Left renal cortex interstitium (tissue), 4 donors: ENCODE measurements around the gene IL1RAPL1. TPM values are rescaled to one million over a fixed set of nuclear protein-coding genes. Genes with fewer than 3 reads are reported as not detected.
"Not testable (repeated sequence)": the region's sequence is repeated elsewhere in the genome, so short reads cannot be mapped to it uniquely, and the experiment has no call there.

Source experiments
- DNase-seq, 4 donors: peaks; one replicate each; pipeline ENCODE4 v3.0.0-alpha.2; 2013; ENCODE audit warnings: low read depth in 4 of 4, low spot score in 2 of 4, missing footprints in 1 of 4
- polyA plus RNA-seq, 4 donors: library from polyadenylated mRNA; unstranded; fragments of 120-200 nt; gene quantifications; one replicate each; pipeline ENCODE4 v1.2.1, GENCODE V29; 2013; ENCODE audit not compliant: insufficient read length in 4 of 4

IL1RAPL1 gene
- polyA plus RNA-seq, 4 donors, result 2.6 to 2.7 (median 2.6) TPM

DNA sequence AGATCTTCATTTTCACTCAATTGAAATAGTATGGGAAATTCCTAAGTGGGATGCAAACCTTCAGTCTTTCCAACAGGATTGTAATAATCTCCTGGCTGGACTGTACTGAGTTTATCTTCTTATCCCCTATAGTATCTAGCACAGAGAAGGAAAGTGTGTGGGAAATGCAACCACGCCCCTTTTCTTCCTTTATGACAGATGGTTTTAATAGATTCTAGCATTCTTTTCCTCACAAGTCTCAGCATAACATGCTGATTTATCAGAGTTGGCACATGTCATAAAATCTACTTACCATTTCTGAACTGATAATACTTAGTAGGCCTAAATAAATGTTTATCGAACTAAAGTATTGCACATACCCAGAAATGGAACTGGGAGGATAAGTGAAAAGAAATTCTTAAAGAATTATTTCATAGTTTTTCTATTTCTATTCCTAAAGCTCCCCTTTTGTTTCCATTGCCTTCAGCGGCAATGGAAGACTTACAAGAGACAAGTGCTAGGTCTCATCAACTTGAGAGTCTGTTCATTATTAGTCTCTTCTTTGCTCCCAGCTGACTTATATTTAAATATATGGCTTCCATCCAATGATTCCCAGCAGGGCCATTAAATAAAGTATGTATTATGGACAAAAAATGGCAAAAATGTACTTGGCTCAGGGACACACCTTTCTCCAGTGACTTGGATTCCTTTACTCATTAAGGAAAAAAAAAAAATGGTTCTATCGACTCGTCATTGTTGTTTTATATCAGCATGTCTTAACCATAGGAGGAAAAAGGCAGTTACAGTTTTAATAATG is 484.5 kb downstream of the IL1RAPL1 start:
- no peak for DNase-seq

- DNase-seq, result no peak
Observed at GRCh38 chrX:29082558-29082957, 495.3 kb downstream of the IL1RAPL1 start.

- no peak for DNase-seq
Observed at GRCh38 chrX:29083823-29084222, 496.6 kb downstream of the IL1RAPL1 start.

DNA sequence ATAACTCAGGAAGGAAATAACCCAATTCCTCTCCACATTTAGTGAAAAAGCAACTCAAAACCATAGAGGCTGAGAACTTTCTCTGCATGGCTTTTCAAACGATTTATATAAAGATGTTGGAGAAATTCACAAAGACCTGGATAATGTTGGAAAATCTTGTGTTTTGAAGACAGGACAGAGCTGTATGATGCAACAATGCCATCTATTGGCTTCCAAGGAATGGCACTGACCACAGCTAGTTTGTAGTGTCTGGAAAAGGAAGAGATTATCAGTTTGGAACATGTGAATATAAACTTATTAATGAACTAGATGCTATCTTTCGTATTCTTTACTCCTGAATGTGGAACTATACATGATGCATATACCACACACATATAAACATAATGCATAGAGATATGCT is 503.6 kb downstream of the IL1RAPL1 start:
- DNase-seq, result peak in 1 of 4 donors; percentile 8

DNA sequence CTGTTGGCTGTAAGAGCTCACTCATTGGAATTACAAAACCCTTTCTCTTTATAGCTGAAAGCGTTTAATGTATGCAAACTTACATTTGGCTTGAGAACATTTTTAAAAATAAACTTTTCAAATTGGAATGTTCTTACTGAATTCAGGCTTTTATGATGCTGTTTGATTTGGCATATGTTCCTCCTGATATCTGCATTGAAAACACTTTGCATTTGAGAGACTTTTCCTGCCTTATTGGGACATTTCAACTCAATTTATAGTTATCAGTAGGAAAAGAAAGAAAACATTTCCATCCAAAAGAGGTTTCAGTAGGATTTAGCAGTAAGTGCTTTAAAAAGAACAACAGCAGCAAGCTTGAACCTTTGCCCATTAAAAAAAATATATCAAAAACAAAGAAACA is 520.0 kb downstream of the IL1RAPL1 start:
- DNase-seq, result no peak

DNA sequence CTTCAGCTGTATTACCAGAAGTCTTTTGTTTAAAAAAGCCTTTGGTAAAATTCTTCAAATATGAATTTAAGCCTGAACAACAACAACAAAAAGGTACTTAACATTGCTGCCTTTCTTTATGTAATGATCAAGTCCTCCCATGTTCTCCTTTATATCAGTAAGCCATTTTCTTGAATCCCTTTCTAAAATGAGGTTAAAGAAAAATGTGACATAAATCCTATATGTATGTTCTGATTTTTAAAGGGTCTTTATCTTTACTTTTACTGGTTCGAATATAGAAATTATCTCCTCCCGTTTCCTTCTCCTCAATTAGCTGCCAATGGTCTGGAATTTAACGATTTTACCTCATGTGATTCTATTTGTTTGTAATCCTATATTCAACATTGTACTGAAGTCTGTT is 522.8 kb downstream of the IL1RAPL1 start:
- no peak for DNase-seq

GRCh38 chrX:29113221-29113620 is 526.0 kb downstream of the IL1RAPL1 start:
- no peak for DNase-seq

- not testable (repeated sequence) for DNase-seq
Observed at GRCh38 chrX:29122817-29123216, 535.6 kb downstream of the IL1RAPL1 start.

GRCh38 chrX:29130905-29131304 is 543.7 kb downstream of the IL1RAPL1 start:
- no peak for DNase-seq

DNA sequence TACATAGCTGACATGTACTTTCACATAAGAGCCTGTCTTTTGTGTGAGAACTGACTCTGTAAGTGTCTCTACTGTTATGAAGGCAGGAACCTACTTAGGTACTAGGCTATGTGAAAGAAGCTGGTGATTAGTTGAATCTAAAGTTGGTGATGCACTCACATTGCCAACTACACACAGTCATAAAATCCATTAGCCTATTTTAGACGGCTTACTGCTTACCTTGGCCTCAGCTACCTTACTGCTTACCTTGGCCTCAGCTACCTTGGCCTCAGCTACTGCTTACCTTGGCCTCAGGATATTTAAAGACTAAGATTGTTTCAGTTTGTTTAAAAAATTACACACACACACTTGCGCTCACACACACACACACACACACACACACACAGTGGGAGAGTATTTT is 549.7 kb downstream of the IL1RAPL1 start:
- DNase-seq, result no peak

GRCh38 chrX:29138003-29138402 is 550.8 kb downstream of the IL1RAPL1 start:
- DNase-seq, result no peak

DNA sequence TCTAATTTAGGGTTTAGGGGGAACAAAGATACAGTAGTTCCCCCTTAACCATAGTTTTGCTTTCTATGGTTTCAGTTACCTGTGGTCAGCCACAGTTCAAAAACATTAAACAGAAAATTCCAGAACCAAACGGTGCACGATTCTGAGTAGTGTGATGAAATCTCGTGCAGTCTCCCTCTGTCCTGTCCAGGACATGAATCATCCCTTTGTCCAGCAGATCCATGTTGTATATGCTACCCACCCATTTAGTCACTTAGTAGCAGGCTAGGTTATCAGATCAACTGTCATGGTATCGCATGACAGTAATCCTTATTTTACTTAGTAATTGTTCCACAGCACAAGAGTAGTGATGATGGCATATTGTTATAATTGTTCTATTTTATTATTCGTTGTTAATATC is 556.1 kb downstream of the IL1RAPL1 start:
- DNase-seq, result no peak

GRCh38 chrX:29143756-29144155 is 556.5 kb downstream of the IL1RAPL1 start:
- no peak for DNase-seq

- no peak for DNase-seq
Observed at GRCh38 chrX:29145316-29145715, 558.1 kb downstream of the IL1RAPL1 start.

DNA sequence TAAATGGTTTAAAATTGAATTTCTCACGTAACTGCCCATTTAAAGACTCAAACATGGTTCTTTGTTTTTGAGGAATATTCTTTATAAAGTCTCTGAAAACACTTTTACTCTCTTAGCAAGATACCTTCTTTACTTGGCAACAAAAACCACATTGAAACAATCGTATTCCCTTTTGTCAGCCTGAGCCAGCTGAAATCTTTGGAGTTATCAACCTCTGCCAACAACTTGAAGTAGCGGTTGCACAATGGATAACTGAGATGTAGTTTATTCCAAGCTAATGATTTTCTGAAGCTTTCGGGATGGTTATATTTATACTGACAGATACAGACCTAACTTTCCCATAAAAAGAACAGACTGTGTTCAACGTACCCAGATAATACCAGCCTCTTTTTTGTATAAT is 561.3 kb downstream of the IL1RAPL1 start:
- no peak for DNase-seq

DNA sequence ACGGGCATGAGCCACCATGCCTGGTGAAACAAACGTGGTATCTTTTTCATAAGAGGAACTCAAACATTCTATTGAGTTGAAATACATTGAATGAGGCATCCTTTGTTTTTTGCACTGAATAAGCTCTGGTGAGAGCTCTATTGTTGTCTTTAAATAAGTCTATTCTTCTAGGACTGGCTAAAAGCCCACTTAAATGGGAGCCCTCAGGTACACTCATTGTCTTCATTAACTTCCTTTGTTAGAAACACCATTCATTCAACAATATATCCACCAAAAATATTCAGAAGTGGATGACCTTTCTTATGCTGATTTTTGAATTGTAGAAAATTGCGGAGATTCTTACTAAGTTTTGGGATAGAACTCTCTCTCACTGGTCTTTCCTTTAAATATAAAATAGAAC is 568.0 kb downstream of the IL1RAPL1 start:
- DNase-seq, result no peak

GRCh38 chrX:29172880-29173279 is 585.6 kb downstream of the IL1RAPL1 start:
- DNase-seq, result no peak

GRCh38 chrX:29187264-29187663 is 600.0 kb downstream of the IL1RAPL1 start:
- DNase-seq, result no peak

- no peak for DNase-seq
Observed at GRCh38 chrX:29196501-29196900, 609.3 kb downstream of the IL1RAPL1 start.

- no peak for DNase-seq
Observed at GRCh38 chrX:29215251-29215650, 628.0 kb downstream of the IL1RAPL1 start.

DNA sequence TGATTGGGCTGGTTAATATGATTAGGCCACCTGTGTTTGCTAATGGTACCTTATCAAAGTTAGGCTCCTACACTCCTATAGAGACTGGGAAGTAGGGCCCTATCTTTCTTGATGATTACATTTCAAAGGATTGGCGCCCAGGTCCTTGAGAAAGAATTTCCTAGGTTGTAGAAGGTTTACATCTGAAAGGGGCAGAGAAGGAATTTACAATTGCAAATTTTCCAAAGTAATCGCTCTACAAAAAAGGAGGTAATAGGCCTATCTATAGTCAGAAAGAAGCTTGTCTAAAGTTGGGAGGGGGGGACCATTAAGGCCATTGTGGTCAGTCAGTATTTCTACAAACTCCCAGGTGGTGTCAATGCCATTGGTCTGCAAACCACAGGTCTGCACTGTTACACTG is 638.4 kb downstream of the IL1RAPL1 start:
- no peak for DNase-seq

DNA sequence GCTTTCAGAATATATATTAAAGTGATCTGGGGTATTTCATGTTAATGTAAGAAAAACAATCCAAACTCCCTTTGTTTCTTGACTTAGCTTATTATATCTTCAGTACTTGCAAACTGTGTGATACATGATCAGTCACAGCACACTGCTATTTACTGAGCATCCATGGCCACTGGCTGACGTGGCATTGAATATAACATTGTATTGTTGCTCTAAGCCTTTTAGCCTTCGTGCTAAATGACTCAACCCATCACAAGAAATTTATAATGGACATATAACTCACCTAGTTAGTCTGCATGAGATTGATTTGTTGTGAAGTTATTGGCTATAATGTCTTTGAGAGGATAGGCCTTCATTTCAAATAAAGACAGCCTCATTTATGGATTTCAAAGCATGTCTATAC is 642.6 kb downstream of the IL1RAPL1 start:
- DNase-seq, result no peak

- no peak for DNase-seq
Observed at GRCh38 chrX:29231800-29232199, 644.6 kb downstream of the IL1RAPL1 start.
